Suppressor macrophage treated with lipopolysaccharide for 4 hours (primary cell): ENCODE results near the gene SEC22C.
A peak's percentile ranks its signal among the peaks of the same experiment; 100 is the strongest.

Experiments
- DNase-seq: peaks from one replicate; pipeline ENCODE4 v3.0.0-alpha.2; 2020

Gene SEC22C

DNA sequence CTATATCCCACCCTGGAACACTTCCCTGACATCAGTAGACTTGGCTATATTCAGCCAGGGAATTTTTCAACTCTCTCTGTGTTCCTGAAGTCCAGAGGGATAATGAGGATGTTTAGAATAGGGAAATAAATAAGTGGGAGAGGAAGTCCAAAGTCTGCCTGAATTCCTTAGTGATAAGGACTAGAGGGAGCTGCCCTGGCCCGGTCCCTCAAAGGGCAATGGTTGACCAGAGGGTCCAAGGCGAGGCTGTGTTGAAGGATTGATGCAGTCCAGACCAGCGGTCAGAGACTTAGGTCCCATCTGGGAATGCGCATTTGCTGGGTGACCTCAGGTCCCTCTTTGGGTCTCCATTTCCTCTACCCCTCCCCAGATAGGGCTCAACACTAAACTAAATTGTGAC, 71.4 kb downstream of the SEC22C start:
- no peak for DNase-seq

GRCh38 chr3:42509111-42509510, 72.7 kb downstream of the SEC22C start:
- DNase-seq = no peak

GRCh38 chr3:42508562-42508961, 73.2 kb downstream of the SEC22C start:
- no peak for DNase-seq

GRCh38 chr3:42507761-42508335, 73.9 kb downstream of the SEC22C start:
- peak; percentile 25 for DNase-seq

DNA sequence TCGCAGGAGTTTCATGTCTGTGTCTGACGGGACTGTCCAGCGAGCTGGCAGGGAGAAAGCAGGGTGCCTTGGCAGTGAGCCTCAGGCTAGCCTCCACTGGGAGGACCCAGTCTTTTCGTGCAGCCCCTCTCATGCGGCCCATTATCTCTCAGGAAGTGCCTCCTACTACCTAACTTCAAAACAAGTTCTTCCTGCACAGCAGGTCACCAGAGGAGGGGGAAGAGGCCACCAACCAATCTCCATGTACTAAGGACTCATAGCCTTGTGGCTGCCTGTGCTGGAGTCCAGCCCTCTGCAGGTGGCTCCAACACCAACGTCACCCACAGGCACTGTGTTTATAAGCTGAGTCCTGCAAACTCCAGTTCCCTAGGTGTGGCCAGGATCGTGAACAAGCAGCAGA, 74.5 kb downstream of the SEC22C start:
- DNase-seq = no peak

- no peak for DNase-seq
Observed at GRCh38 chr3:42505849-42506410, 75.8 kb downstream of the SEC22C start.

- DNase-seq = no peak
Observed at GRCh38 chr3:42505128-42505848, 76.5 kb downstream of the SEC22C start.

- DNase-seq = no peak
Observed at GRCh38 chr3:42504334-42505127, 77.2 kb downstream of the SEC22C start.

DNA sequence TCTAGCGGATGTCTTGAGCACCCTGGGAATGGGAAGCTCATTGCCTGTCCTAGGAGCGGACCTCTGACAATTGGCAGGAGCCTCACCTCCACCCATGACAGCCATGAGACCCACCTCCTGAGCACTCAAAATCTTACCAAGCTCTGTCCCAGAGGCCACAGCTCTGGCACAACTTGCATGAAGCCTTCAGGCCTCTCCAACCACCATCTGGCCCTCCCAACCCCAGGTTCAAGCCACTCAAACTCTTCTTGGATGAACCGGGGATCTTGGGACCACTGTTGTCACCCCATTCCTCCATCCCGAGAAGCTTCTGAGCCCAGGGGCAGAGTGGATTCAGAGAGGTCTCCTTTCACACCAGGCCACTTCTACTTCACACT, 77.8 kb downstream of the SEC22C start:
- no peak for DNase-seq

GRCh38 chr3:42503251-42503924, 78.4 kb downstream of the SEC22C start:
- DNase-seq = no peak

GRCh38 chr3:42502429-42503250, 79.1 kb downstream of the SEC22C start, which contains the start of gene VIPR1:
VIPR1 (plus strand) TSS chr3:42502643; CDS start chr3:42502736, 93 bp downstream.
- DNase-seq = peak; percentile 77

DNA sequence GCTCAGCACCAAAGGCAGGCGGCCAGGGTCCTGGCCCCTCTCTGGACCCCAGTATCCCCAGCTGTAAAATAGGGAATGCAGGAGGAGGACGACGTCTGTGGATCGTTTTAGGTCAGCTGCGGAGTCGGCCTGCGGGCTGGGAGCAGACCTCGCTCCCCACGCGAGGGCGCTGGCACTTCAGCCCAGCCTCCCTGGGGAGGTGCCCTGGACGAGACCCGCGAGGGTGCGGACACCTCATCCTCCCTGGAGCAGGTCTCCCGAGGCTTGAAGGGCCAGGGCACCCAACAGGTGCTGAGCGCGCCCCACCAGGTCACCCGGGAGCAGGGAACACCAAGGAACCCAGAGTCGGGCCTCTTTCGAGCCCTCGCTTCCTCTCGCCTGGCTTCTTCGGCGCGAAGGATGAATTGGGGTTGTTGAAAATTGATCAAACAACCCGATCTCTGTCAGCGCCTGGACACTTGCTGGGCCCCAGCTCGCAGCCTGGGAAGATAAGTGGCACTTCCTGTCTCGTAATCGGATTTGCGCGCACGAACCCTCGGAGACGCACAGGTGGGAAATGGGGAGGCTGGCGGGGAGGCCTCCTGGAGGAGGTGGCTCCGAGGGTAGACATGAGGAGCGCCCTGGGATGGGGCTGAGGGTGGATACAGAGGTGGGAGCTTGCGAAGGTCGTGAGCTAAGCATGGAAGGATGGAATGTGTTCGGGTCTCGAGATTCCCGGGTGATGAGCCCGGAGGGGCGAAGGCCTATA, 79.9 kb downstream of the SEC22C start:
- peak; percentile 67 for DNase-seq

DNA sequence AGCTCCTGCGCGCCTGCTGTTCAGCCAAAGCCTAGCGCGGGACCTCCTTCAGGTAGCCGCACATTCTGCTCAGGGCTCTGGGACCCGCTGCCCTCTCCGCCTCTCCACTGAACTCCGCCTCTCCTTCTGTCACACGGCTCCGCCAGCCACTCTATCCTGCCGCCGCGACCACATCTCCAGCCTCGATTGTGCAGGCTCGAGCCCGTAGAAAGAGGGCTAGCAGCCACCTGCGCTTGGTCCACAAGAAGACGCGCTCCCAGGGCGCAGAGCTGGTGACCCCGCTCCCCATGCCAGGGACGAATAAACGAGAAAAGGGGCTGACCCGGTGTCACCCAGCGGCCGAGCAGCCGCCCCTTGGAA, 80.5 kb downstream of the SEC22C start:
- DNase-seq = no peak

GRCh38 chr3:42500909-42501308, 80.9 kb downstream of the SEC22C start:
- no peak for DNase-seq

- no peak for DNase-seq
Observed at GRCh38 chr3:42500091-42500490, 81.7 kb downstream of the SEC22C start.

DNA sequence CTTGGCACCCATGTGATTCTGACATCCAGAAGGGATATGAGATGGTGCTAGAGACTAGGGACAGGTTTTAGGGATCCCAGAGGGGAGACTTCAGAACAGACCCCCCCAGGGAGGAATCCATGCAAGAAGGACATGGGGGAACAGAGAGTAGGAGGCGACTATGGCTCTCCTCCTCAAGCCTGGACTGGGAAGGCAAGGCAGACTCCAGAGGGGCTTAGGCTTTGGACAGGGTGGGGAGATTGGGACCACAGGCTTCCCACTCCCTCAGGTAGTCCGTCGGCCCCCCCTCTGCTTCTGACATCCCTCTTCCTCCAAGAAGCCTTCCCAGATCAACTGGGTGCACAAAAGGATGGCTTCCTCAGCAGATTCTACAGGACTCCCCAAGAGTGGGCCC, 82.3 kb downstream of the SEC22C start:
- no peak for DNase-seq

DNA sequence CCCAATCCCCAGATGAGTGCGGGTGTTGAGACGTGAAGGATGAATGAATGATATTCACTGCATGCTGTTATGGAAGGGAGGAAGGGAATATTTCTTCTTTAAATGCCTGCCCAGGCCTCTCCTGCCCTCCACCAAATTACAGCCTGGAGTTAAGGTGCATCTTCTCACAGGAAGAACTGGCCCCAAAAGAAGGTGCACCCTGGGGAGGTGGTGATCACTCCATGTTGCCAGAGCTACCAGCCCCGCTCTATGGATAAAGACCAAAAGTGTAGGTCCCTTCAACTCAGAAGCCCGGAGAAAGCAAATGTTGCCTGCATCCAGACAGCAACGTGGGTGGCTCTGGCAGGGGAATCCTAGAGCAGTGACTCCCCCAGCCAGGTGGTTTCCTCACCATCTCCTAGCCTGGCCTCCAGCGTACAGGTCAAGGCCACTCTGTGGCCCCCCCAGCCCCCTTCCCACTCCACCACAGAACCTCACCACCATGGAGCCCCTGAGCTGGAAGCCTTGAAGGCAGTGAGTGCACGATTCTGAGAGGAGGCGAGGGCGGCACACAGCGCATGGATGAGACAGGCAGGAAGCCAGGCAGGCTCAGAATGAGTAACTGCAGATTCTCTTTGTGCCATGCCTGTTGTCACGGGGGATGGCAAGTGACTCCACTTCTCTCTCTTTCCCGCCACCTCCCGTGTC, 82.8 kb downstream of the SEC22C start:
- no peak for DNase-seq

- no peak for DNase-seq
Observed at GRCh38 chr3:42498034-42498433, 83.7 kb downstream of the SEC22C start.
